ENCODE measurements around the gene HOXD10. TPM values are rescaled to one million over a fixed set of nuclear protein-coding genes. Genes with fewer than 3 reads are reported as not detected.

HOXD10 gene
- polyA plus RNA-seq, 3 donors: 147 to 203 (median 149) TPM

GRCh38 chr2:176130957-176131847, 14.6 kb downstream of the HOXD10 start:
- DNase-seq: no peak

GRCh38 chr2:176131848-176132158, 15.2 kb downstream of the HOXD10 start:
- DNase-seq: no peak

- no peak for DNase-seq
Measured at GRCh38 chr2:176132205-176133171, 15.9 kb downstream of the HOXD10 start.

GRCh38 chr2:176133389-176133788, 16.8 kb downstream of the HOXD10 start:
- no peak for DNase-seq

GRCh38 chr2:176134035-176134434, 17.5 kb downstream of the HOXD10 start:
- DNase-seq: no peak

GRCh38 chr2:176135035-176135440, 18.5 kb downstream of the HOXD10 start:
- peak; percentile 82 for DNase-seq

- peak; percentile 91 for DNase-seq
Measured at GRCh38 chr2:176136374-176137251, 20.0 kb downstream of the HOXD10 start.

- no peak for DNase-seq
Measured at GRCh38 chr2:176137252-176137580, 20.6 kb downstream of the HOXD10 start.

- DNase-seq: no peak
Measured at GRCh38 chr2:176137906-176138305, 21.3 kb downstream of the HOXD10 start.

- DNase-seq: peak; percentile 80
Measured at GRCh38 chr2:176138526-176138922, 21.9 kb downstream of the HOXD10 start.

- no peak for DNase-seq
Measured at GRCh38 chr2:176138923-176139660, 22.5 kb downstream of the HOXD10 start.

- DNase-seq: no peak
Measured at GRCh38 chr2:176139661-176140512, 23.3 kb downstream of the HOXD10 start.

- peak; percentile 91 for DNase-seq
Measured at GRCh38 chr2:176140513-176141317, 24.1 kb downstream of the HOXD10 start.

- no peak for DNase-seq
Measured at GRCh38 chr2:176142281-176142680, 25.7 kb downstream of the HOXD10 start.

GRCh38 chr2:176145085-176145969, 28.7 kb downstream of the HOXD10 start:
- no peak for DNase-seq

GRCh38 chr2:176146101-176146500, 29.5 kb downstream of the HOXD10 start:
- DNase-seq: peak; percentile 86

GRCh38 chr2:176146645-176147044, 30.1 kb downstream of the HOXD10 start:
- no peak for DNase-seq

- no peak for DNase-seq
Measured at GRCh38 chr2:176147210-176147799, 30.7 kb downstream of the HOXD10 start.
